Ascending aorta (tissue), 2 donors: ENCODE results near the gene FNIP1. TPM values are rescaled to one million over a fixed set of nuclear protein-coding genes. Genes with fewer than 3 reads are reported as not detected.

ENCODE experiments used
- DNase-seq, 2 donors: peaks; one replicate each; pipeline ENCODE4 v3.0.0-alpha.2; 2019; ENCODE audit warnings: low spot score in 2 of 2
- H3K27ac ChIP-seq, 2 donors: fragments of 200-600 bp; sonication (generic); one replicate each; pipeline ENCODE4 v1.5.1; 2016 to 2017; ENCODE audit warnings: mild to moderate bottlenecking in 1 of 2
- H3K27me3 ChIP-seq: fragments of 200-600 bp; sonication (generic); one replicate; pipeline ENCODE4 v1.5.1; 2017
- H3K36me3 ChIP-seq, 2 donors: fragments of 200-600 bp; sonication (generic); one replicate each; pipeline ENCODE4 v1.5.1; 2016
- H3K4me1 ChIP-seq, 2 donors: fragments of 200-600 bp; sonication (generic); one replicate each; pipeline ENCODE4 v1.5.1; 2016 to 2017; ENCODE audit warnings: mild to moderate bottlenecking in 1 of 2
- H3K4me3 ChIP-seq, 2 donors: fragments of 200-600 bp; sonication (generic); one replicate each; pipeline ENCODE4 v1.5.1; 2016 to 2017; ENCODE audit warnings: mild to moderate bottlenecking in 1 of 2
- H3K9me3 ChIP-seq, 2 donors: fragments of 200-600 bp; sonication (generic); one replicate each; pipeline ENCODE4 v1.5.1; 2016
- CTCF ChIP-seq, 3 experiments: fragments of 200-600 bp in 2 of 3; fragments of 450-650 bp in 1 of 3; sonication (generic) in 2 of 3; IDR thresholded peaks; one replicate each; pipeline ENCODE4 v1.5.1; 2016 to 2019; ENCODE audit warnings: antibody characterized with exemption in 3 of 3, mild to moderate bottlenecking in 1 of 3, moderate library complexity in 1 of 3
- intact Hi-C: fragments of 100-400 bp; cut with DNase I; formaldehyde crosslinking; loops from one replicate; pipeline ENCODE4 v1.15.1; 2023
- total RNA-seq: library from RNA; depleted of rRNA; stranded (reverse); fragments of >200 nt; gene quantifications from one replicate; pipeline ENCODE4 v1.1.0, GENCODE V29; 2016

The FNIP1 gene
- total RNA-seq, 1 donor from 2014 or later: 20.5 TPM

- TF ChIP-seq CTCF (IDR thresholded peaks at IDR 0.05): no peak
- Histone ChIP-seq H3K9me3 (peaks cover 0 to 5% of the 10 kb centered on the region in 2 donors), H3K4me1 (peaks cover 0 to 20% of the 10 kb centered on the region in 2 donors), H3K4me3 (no peak overlapping the region), H3K36me3 (no peaks in the 10 kb centered on the region), H3K27ac (no peak overlapping the region), H3K27me3 (no peaks in the 10 kb centered on the region)
- intact Hi-C loops: no loop called here
- DNase-seq: no peak
Observed at GRCh38 chr5:131767891-131768290, 28.9 kb downstream of the FNIP1 start.

GRCh38 chr5:131766689-131767088 lies 30.1 kb downstream of the FNIP1 start:
- Histone ChIP-seq H3K27ac (no peak overlapping the region), H3K36me3 (no peaks in the 10 kb centered on the region), H3K4me3 (no peak overlapping the region), H3K4me1 (peaks cover 0 to 15% of the 10 kb centered on the region in 2 donors), H3K9me3 (peaks cover 0 to 5% of the 10 kb centered on the region in 2 donors), H3K27me3 (no peaks in the 10 kb centered on the region)
- no peak for DNase-seq
- no peak for TF ChIP-seq CTCF (IDR thresholded peaks at IDR 0.05)
- intact Hi-C loops: no loop called here

GRCh38 chr5:131765261-131765660 lies 31.6 kb downstream of the FNIP1 start:
- intact Hi-C loops: no loop called here
- no peaks in the 10 kb centered on the region for H3K27me3 ChIP-seq
- no peak overlapping the region for H3K4me3 ChIP-seq
- no peak for TF ChIP-seq CTCF (IDR thresholded peaks at IDR 0.05)
- H3K27ac ChIP-seq: no peak overlapping the region
- H3K4me1 ChIP-seq: peaks cover 0 to 11% of the 10 kb centered on the region in 2 donors
- H3K36me3 ChIP-seq: no peaks in the 10 kb centered on the region
- H3K9me3 ChIP-seq: peaks cover 0 to 5% of the 10 kb centered on the region in 2 donors
- no peak for DNase-seq

- H3K27ac ChIP-seq: no peak overlapping the region
- no peak for DNase-seq
- intact Hi-C loops: no loop called here
- H3K27me3 ChIP-seq: no peaks in the 10 kb centered on the region
- H3K4me1 ChIP-seq: peaks cover 0 to 11% of the 10 kb centered on the region in 2 donors
- no peak overlapping the region for H3K4me3 ChIP-seq
- H3K9me3 ChIP-seq: peaks cover 0 to 5% of the 10 kb centered on the region in 2 donors
- no peak for TF ChIP-seq CTCF (IDR thresholded peaks at IDR 0.05)
- no peaks in the 10 kb centered on the region for H3K36me3 ChIP-seq
Observed at GRCh38 chr5:131763968-131764367, 32.8 kb downstream of the FNIP1 start.

- no peak for DNase-seq
- TF ChIP-seq CTCF (IDR thresholded peaks at IDR 0.05): no peak
- Histone ChIP-seq H3K9me3 (no peaks in the 10 kb centered on the region), H3K4me1 (peaks cover 9 to 14% of the 10 kb centered on the region in 2 donors), H3K27me3 (no peaks in the 10 kb centered on the region), H3K4me3 (no peak overlapping the region), H3K36me3 (no peaks in the 10 kb centered on the region), H3K27ac (no peak overlapping the region)
- intact Hi-C loops: no loop called here
Observed at GRCh38 chr5:131760793-131761192, 36.0 kb downstream of the FNIP1 start.

- Histone ChIP-seq H3K27ac (no peak overlapping the region), H3K9me3 (no peaks in the 10 kb centered on the region), H3K4me1 (peaks cover 9 to 11% of the 10 kb centered on the region in 2 donors), H3K36me3 (no peaks in the 10 kb centered on the region), H3K4me3 (no peak overlapping the region), H3K27me3 (no peaks in the 10 kb centered on the region)
- DNase-seq: no peak
- TF ChIP-seq CTCF (IDR thresholded peaks at IDR 0.05): no peak
- intact Hi-C loops: no loop called here
Observed at GRCh38 chr5:131759704-131760103, 37.1 kb downstream of the FNIP1 start.
